Measurements from ENCODE around the gene CABLES2.

CABLES2 gene, protein sequence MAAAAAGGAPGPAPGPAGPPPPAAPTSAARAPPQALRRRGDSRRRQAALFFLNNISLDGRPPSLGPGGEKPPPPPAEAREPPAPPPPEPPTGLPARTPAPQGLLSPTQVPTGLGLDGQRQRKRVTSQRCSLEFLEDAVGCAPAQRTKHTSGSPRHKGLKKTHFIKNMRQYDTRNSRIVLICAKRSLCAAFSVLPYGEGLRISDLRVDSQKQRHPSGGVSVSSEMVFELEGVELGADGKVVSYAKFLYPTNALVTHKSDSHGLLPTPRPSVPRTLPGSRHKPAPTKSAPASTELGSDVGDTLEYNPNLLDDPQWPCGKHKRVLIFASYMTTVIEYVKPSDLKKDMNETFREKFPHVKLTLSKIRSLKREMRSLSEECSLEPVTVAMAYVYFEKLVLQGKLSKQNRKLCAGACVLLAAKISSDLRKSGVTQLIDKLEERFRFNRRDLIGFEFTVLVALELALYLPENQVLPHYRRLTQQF

DNA sequence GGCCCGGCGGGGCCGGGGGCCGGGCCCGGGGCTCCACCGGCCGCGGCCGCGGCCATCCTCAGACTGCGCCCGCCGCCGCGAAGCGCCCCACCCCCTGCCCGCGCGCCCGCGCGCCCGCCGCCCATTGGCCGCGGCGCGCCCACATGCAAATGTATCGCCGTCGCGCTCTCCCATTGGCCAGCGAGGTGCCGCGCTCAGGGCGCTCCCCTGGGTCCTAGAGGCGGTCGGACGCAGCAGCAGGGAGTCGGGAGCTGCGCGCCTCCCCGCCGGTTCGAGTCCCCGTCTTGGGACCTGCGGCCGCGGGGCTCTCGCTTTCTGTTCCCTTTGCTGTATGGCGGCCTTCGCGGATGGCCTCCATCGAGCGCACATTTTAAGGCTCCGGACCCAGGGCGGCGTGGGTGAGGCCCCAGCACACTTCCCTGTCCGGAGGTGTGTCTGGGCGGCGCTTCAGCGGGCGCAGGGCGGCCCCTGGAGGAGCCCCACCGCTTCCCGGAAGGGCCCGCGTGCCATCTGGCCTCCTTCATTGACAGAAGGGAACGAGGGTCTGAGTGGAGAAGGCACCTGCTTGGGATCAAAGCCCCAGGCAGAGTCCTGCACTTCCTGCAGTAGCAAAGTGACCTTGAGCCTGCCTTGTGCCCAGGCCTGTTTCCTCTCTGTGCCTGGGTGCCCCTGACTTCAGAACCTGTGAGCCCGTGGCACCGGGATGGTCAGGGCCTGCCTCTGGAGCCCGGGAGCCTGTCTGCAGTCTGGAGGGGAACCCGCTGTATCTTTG lies at the start of gene CABLES2:
TSS of gene CABLES2 (minus strand) at position 65 of the 772 bp plus-strand sequence. CDS start at position 56, 9 bp downstream.
- DNase-seq, result peak; percentile 79 to 92

DNA sequence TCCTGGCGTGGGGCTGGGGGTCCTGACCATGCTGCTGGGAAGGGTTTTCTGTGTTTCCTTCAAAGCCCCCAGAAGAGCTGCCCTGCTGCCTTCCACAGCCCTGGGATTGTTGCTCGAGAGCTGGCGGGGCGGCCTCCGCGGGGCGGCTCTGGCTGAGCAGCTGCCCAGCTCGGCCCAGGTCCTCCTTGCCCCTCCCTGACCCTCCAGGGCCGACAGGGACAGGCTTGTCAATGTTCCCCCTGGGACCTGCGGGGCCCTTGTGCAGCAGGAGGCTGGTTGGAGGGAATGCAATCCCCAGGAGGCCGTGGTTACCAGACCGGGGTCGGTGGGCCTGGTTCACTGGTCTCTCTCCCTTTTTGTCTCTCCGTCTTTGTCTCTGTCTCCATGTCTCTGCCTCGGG lies 48.8 kb upstream of the CABLES2 start:
- no peak for DNase-seq

DNA sequence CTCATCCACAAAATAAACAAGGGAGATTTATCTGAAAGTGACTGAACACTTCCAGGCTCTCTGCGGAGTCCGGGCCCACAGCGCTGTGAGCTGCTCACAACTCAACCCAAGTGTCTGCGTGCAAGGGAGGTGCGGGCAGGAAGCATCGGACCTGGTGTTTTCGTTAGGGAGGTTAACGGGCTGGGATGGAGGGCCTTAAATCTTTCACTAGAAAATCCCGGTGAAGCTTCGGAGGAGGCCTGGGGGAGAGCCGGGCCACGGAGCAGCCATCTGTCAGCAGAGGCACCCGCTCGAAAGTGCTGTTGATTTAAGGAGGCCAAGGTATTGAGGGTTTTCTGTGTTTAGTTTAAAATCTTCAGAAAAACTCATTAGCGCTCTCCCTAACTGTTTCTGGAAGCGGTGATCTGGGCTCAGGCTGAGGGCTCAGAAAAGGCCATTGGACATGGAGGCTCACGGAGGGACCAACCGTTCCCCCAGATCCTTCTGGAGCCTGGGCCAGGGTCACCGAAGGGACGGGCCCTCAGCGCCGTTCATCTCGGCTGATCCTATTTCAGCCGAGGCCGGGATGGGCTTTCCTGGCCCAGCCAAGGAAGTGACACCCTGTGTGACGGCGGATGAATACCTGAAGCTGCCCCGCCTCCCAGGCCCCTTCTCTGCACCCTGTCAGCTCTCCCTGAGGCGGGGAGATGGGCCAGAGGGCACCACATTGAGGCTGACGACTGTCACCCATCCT lies 48.0 kb upstream of the CABLES2 start:
- DNase-seq, result no peak

DNA sequence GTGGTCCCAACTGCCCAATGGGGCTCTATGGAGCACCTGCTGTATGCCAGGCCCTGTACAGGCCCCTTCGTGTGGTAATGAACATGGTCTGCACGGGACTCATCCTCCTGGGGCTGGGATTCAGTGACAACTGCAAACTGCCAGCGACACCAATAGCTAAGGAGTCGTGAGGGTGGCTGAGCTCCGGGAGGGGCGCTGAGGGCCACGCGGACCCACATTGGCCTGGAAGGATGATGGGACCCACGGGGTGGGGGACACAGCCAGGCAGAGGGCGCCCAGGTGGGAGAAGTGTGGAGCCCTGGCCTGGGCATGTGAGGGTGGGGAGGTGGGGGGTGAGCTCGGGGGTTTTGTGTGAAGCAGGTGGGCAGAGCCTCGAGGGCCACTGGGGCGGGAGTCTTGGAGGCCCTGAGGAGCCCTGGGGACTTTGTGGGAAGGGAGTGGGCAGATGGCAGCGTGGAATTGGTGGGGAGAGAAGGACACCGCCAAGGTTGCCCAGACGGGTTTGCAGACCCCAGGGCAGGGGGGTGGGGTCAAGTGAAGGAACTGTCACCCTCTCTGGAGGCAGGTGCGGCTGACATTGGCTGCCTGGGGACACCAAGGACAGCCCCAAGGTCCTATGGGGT lies 46.2 kb upstream of the CABLES2 start:
- DNase-seq, result no peak

DNA sequence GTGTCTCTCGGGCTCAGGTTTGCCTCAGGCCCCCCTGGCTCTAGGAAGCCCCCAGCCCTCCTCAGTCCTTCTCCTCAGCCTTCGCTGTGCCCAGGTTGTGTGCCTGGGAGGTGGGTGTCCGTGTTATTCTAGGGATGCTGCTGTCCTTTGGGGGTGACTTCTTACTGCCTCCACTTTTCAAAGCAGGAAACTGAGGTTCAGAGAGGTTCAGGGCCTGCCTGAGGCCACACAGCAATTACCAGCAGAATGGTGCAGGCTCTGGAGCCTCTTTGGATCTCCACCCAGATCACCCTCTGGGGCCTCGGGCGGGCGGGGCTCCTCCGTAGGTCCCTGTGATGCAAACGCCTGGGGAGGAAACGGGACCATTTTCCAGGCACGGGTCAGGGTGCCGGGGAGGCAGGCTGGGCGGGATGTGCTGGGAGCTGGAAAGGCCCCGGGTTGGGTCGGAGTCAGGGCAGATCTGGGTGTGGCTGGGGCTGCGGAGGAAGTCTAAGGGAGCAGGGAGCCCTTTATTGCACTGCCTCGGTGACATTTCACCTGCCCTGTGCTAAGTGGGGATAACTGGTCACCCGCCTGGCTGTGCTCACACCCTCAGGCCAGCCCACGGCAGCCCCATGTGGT lies 45.5 kb upstream of the CABLES2 start:
- no peak for DNase-seq

DNA sequence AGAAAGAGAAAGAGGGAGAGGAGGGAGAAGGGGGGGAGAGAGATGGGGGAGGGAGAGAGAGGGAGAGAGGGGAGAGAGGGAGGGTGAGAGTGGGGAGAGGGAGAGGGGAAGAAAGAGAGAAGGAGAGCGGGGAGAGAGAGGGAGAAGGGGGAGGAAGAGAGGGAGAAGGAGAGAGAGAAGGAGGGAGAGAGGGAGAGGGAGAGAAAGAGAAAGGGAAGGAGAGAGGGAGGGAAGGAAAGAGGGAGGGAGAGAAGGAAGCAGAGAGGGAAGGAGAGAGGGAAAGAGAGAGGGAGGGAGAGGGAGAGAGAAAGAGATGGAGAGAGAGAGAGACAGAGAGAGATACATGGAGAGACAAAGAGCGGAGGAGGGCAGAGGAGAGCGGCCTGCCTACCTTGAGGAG lies 44.9 kb upstream of the CABLES2 start:
- no peak for DNase-seq

DNA sequence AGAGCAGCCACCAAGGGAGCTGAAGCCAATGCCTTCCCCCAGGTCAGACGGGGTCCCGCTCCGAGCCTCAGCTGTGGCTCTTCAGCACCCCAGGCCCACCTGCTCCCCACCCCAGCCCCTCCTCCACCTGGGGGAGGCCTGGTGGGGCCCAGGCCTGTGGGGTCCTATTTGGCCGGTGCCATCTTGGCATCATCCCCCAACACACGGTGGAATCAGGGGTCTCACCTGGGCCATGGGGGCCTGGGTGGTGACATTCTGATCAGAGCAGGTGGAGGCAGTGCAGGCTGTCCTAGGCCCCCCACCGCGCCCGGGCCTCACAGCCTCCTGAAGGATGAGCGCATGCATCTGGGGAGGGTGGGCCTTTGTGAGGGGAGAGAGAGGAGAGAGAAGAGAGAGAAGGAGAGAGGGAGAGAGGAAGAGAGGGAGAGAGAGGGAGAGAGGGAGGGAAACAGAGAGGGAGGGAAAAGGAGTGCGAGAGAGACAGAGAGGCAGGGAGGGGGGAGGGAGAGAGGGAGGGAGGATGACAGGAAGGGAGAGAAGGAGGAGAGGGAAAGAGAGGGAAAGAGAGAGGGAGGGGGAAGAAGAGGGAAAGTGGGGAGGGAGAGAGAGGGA lies 44.2 kb upstream of the CABLES2 start:
- no peak for DNase-seq

DNA sequence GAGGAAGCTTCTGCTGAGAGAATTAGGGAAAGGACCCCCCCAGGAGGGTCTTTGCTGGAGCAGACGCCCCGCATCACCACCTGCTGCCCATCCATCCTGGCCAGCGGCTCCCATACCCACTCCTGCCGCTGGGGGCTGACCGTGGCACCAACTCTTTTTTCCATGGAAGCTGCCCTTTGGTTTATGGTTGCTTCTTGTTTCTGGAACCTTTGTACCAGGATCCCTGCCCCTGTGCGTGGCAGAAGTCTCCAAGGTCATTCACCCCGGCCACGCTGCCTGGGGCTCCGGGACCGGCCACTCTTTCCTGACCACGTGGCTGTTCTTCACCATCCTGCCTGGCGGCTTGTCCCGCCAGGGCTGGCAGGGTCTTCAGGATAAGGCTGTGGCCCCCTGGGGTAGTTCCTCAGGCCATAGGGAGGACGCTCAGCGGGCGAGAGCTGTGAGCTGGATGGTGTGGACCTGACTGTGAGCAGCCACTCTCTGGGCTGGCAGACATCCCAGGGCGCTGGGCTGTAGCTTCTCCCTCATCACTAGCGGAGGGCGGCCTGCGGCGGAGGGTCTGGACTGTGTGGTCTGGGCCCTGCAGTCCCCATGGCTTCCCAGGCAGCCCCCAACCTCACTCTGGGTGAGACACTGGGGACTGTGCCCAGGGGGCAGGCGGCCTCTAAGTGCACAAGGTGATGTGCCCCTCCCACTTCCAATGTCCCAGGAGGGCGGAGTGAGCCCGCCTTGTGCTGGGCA lies 43.0 kb upstream of the CABLES2 start:
- no peak for DNase-seq

DNA sequence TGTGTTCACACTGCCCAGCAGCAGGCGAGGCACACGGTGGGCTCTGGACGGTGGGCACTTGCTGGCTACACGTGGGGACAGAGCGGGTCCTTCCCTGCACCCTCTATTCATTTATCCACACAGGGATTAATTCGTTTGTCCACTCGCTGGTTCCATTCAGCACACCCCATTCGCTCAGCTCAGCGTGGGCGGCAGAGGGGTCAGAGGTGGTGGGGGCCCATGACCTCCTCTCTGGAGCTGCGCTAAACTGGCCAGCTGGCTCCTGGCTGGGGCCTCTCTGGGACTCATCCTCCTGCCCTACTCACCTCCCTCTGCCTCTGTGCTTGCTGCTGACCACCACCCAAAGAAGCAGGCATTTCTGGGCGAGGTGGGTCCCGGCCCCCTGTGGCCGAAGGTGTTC lies 41.7 kb upstream of the CABLES2 start:
- no peak for DNase-seq

DNA sequence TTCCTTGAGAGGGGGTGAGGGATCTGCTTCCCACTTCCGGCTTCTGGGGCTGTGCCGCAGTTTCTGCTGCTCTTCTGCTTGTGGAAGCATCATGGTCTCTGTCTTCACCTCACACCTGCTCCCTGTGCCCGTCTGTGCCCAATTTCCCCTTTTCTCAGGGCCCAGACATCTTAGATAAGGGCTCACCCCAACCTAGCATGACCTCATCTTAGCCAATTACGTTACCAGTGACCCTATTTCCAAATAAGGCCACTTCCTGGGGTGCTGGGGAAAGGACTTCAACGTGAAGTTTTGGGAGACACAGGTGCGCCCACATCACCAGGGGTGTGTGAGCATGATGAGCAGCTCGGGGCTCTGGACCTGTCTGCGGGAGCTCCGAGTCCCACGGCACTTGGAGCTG lies 41.0 kb upstream of the CABLES2 start:
- DNase-seq, result no peak

DNA sequence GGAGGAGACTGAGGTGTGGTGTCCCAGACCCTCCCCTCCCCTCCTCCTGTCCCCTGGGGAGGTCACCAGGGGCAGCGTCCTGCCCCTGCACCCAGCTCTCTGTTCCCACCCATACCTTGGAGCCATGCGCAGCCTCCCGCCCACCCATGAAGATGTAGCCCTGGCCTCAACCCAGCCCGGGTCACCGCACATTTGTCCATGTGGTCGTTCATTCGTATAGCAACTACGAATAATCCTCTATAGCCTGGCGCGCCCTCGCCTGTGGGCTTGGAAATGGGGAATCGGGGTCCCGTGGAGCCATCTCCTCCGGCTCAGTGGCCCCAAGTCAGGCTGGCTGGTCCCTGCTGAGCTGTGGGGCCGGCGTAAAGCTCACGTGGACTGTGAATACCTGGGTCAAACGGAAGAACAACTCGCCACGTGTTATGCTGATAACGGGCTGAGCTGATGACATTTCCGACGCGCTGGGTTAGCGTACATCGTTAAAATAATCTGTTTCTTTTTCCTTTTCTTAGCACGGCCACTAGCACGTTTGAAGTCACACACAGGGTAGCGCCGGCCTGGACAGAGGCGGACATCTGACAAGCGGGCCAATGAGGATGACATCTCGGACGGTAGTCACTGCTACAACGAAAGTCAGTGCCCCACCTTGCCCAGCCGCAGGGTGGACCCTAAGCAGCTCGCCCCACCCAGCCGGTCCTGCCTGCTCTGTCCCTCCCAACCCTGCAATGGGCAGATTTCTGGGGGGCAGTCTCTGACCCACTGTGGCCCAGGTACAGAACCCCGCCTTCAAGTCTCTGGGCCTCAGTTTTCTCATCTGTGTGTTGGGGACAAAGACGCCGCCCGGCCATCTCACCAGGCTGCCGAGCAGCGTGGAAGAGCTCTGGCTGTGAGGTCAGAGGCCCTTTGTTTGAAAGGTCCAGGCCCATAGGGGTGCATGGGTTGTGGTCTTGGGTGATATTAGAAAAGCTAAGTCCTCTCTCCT lies 40.1 kb upstream of the CABLES2 start:
- DNase-seq, result no peak

DNA sequence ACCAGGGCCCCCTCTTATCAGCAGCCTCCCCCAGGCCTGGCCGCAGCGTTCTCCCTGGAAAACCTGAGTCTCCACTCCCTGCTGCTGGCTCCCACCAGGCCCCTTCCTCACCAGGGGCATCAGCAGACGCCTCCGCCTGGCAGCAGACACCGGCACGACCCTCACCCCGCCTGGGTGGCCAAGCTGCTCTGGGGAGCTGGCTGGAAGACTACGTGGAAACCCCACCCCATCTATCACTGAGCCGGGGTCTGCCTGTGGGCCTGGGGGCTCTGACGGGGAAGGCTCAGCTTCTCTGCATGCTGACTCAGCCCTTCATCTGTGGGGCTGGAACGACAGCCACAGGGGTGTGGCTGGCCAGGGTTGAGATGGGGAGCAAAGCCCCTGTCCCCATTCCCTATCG lies 39.4 kb upstream of the CABLES2 start:
- DNase-seq, result no peak

DNA sequence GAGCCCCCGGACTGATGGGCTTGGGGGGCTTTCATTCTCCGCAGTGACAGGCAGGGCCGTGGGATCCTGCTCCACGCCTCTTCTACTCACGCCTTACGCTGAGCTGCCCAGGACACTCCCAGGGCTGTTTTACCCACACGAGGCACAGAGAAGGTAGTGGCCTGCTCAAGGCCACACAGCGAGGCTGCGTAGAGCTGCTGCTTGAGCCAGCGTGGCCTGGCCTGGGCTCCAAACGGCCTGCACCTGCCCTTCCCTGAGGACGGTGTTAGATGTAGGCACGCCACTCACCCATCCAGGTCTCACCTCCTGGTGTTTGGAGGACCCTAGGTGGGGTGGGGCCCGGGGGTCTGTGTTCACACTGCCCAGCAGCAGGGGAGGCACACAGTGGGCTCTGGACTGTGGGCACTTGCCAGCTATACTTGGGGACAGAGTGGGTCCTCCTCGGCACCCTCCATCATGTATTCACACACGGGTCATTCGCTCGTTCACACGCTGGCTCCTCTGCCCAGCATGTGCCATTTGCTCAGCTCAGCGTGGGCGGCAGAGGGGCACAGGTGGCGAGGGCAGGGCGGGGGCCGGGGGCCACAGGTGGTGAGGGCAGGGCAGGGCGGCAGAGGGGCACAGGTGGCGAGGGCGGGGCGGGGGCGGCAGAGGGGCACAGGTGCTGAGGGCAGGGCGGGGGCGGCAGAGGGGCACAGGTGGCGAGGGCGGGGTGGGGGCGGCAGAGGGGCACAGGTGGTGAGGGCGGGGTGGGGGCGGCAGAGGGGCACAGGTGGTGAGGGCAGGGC lies 38.7 kb upstream of the CABLES2 start:
- no peak for DNase-seq

DNA sequence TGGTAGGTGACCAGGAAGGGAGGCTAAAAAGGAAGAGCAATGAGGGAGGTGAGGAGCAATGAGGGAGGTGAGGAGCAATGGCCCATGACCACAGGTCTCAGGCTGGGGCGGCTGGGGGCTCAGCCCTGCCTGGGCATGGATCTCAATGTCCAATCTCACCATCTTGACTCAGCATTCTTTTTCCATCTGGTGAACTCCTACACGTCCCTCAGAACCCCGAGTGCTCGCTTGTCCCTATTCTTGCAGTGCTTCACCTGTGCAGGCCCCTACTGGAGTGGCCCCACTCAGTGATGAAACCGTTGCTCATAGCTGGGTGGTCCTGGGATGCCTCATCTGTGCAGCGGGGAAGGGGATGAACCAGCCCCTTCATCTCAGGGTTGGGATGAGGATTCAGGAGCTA lies 37.2 kb upstream of the CABLES2 start:
- DNase-seq, result no peak

DNA sequence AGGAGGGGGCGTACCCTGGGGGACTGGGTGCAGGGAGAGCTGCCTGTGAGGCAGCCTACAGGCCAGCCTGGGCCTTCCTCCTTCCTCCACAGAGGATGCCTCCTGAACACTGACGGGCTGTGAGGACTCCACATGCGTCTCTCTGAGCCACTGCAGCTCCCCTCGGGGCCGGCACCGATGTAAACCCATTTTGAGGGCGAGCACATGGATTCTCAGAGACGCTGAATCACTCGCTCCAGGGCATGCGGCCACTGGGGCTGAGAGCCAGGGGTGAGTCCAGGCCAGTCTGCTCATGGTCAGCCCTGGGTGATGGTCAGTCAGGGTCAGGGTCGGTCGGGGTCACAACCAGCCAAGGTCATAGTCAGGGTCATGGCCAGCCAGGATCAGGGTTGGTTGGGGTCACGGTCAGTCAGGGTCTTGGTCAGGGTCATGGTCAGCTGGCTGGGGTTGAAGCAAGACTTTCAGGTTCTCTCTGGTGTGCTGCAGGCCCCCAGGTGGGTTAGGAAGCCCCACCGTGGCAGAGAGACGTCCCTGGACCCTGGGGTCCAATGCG lies 35.0 kb upstream of the CABLES2 start:
- no peak for DNase-seq

DNA sequence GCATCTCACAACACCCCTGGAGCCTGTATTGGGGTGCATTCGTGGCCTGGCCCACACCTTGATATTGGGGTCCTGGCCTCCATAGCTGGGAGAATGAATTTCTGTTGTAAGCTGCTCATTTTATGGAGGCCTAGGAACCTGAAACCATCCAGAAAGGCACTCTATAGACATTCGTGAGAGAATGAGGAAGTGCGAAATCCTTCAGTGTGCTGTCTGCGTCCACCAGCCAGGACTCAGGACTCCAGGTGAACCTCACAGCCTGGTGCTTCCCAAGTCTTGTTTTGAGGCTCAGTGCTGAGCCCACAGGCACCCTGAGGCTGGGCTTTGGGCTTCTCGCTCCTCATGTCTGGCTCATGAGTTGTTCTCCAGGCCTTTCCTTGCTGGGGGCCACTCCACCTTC lies 32.1 kb upstream of the CABLES2 start:
- no peak for DNase-seq

DNA sequence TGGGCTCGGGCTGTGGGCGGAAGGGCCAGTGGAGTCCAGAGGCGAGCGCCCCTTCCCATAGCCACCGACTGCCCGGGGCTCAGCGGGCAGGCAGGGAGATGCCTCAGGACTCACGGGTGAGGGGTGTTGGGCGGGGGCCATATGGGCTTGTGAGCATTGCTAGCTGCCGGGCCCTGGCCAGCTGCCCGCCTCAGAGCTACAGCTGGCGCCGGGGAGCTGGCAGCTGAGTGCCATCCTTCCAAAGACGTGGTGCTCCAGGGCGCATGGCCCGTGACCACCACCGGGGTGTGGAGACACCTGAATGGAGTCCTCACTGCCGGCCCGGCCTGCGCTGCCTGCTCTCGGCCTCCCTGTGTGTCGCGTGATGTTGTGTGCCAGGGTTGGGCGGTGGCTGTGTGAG lies 30.8 kb upstream of the CABLES2 start:
- no peak for DNase-seq

DNA sequence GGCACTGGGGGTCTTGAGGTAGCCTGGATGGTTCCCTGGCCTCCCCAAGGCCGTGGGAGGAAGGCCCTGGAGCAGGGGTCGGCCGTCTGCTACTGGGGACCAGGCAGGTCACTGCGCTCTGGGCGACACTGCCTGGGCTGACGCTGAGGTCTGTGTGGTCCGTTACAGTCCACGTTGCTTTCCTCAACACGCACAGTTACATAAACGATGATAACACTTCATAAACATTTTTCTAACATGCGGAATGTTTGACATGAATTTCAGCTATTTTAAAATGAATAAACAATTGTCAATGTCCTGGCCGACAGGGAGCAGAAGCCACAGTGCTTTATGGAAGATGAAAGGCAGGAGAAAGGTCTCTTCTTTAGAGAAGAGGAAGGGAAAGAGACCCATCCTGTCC lies 30.4 kb upstream of the CABLES2 start:
- DNase-seq, result no peak

DNA sequence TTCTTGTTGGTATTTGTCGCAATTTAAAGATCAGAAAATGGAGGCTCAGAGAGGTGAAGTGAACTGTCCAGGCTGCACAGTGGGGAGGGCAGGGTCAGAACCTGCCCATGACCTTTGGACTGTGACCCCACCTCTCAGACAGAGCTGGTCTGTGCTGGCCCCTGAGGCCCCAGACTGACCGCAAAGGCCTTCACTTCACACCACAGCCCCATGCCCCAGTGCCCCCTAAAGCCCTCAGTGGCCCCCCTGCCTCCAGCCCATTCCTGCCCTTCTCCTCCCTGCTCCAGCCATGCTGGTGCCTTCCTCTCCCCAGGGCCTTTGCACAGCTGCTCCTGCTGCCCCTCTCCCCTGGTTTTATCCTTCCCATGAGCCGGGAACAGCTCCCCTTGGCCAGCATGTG lies 29.6 kb upstream of the CABLES2 start:
- no peak for DNase-seq
